ENCODE data around the gene FXYD7.
"Not testable (repeated sequence)": the region's sequence is repeated elsewhere in the genome, so short reads cannot be mapped to it uniquely, and the experiment has no call there.

Gene FXYD7

DNA sequence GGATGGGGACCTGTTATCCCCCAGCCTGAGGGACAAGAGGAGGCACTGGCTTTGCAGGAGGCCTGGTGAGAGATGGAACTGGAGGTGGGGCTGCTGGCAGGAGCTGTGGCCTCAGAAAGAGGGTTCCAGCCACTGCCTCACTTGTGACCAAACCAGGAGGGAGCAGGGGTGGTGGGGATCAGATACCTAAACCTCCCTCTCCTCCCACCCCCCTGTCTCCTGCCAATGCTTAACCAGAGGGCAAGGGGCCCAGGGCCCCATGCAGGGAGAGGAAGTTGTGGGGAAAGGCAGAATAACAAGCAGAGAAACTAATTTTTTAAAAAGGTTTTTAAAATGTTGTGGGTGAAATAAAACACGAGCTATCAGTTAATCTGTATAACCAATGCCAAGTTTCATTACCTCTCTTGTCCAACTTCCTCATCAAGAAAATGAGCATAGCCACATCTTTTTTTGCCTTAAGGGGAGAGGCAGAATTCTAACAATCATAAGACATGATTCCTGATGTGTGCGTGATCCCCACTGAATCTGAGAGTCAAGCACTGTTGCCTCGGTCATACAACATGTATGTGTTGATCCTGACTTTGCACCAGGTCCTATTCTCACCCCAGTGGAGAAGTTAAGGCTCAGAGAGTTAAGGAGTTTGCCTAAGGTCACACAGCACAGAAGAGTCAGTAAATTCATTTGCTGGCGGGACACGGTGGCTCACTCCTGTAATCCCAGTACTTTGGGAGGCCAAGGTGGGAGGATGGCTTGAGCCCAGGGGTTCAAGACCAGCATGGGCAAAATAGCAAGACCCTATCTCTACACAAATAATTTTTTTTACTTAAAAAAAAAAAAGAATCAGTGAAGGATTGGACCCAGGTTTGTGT lies 24.4 kb downstream of the FXYD7 start:
- DNase-seq = no peak

DNA sequence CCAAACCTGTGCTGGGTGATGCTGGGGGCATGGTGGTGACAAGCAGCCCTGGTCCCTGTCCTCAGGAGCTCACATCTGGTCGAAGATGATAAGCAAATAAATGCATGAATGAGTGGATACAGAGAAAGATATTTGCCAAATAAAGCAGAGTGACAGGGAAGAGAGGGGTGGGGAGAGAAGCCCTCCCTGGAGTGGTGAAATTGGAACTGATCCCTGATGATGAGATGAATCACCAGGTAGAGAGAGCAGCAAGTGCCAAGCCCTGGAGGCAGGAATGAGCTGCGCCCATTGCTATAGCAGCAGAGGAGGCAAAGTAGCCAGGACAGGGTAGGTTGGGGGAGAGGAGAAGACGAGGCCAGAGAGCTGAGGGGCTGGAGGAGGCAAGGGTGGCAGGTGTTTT lies 25.1 kb downstream of the FXYD7 start:
- DNase-seq = no peak

DNA sequence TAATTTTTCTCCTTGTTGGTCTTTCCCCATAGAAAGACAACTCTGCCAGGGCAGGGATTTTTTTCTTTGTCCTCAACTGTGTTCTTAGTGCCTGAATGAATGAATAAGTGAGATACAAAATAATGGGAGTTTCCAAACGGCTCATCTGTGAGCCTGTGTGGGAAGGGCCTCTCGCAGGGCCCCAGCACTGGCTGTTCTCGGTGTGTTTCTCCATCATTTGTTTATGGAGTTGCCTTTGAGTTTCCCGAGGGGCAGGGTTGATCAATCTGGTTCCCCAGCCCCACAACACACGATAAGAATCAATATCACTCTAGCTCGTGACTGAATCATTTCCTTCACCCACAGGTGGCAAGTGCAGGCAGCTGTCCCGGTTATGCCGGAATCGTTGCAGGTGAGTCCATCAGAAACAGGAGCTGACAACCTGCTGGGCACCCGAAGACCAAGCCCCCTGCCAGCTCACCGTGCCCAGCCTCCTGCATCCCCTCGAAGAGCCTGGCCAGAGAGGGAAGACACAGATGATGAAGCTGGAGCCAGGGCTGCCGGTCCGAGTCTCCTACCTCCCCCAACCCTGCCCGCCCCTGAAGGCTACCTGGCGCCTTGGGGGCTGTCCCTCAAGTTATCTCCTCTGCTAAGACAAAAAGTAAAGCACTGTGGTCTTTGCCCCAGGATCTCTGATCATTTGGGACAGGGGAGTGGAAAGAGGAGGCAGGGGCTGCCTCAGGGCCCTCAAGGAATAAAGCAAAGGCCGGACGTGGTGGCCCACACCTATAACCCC lies 26.4 kb downstream of the FXYD7 start:
- no peak for DNase-seq

DNA sequence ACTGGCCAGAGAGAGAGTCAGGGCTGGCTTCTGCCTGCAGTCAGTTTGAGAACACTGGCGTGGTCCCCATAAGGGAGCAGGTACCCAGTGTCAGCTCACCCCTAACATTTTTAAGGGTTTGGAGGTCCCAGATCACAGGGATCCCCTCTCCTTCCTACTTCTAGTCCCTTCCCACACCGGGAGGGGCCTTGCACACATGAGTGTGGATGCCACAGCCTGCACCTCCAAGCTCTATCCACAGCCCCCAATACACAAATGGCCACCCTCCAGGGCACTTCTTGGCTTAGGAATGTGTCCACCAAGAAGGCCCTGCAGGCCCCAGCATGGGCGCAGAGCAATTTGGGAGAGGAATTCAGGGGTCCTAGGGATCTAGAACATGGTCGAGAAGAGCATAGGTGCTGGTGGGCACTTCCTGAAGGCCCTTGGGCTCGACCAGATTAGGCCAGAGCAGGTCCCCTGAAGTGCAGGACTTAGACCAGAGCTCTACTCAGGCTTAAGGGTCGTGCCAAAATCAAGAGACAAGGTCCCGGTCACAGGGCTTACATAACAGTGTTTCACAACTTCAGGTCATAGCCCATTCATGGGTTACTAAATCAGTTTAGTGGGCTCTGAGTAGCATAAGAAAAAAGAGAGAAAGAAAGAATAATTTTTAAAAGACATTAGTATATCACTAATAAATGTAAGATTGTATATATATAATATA lies 27.5 kb downstream of the FXYD7 start:
- no peak for DNase-seq

DNA sequence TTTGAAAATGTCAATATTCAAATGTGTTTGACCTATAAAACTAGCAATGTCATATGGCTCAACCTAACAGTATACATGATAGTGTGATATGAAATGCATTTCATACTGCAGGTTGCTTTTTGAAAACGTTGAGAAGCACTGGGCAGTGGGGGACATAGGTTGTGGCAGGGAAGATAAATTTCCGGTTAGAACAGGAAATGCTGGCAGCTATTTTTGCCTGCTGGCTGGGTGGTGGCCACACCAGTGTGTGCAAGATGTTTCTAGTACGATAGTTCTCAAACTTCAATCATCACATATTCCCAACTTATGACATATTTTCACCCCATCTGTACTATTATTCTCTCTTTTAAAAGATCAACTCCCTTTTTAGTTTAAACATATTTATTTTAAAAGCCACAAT lies 28.7 kb downstream of the FXYD7 start:
- no peak for DNase-seq

DNA sequence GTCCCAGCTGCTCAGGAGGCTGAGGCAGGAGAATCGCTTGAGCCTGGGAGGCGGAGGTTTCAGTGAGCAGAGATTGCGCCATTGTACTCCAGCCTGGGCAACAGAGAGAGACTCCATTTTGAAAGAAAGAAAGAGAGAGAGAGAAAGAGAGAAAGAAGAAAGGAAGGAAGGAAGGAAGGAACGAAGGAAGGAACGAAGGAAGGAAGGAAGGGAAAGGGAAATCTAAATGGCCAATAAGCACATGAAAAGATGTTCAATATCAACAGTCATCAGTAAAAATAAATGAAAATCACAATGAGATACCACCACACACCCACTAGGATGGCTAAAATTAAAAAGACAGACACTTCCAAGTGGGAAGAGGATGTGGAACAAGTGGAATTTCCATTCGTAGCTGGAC lies 31.2 kb downstream of the FXYD7 start:
- DNase-seq = no peak

DNA sequence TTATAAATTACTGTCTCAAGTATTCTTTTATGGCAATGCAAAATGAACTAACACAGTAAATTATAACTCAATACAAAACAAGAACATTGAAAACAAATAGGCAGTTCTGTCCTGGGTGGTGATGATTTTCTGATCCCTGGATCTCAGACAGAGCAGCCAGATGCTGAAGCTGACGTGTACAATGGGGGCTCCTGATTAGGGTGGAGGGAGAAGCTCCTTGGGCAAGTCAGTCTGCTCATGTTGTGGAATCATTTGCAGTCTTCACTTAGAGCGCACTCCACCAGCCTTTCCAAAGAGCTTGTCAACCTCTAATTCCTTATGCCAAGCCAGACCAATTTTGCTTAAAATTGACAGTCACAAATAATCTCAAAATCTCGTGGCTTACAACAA lies 33.1 kb downstream of the FXYD7 start:
- DNase-seq = no peak

DNA sequence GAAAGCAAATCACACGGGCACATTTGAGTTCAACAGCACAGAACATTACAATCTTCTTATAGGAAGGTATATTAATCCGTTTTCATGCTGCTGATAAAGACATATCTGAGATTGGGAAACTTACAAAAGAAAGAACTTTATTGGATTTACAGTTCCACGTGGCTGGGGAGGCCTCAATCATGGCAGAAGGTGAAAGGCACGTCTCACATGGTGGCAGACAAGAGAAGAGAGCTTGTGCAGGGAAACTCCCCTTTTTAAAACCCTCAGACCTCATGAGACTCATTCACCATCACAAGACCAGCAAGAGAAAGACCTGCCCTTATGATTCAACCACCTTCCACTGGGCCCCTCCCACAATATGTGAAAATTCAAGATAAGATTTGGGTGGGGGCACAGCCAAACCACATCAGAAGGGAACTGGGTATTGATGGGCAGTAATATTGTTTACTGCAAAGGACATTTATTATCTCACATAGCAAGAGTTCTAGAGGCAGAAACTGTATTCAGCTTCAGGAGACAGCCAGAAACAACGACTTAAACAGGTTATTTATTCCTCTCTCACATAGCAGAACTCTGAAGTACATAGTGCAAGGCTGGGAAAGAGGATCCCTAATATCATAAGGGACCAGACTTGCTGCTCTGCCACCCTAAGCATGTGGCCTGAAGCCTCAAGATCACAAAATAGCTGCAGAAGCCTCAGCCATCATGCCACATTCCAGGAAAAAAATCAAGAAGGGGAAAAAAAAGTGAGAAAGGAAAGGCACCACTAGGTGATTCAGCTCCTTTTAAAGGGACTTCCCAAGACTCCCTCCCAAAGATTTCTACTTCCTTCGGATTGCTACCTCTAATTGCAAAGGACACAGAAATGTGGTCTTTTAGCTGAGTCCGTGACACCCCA lies 34.6 kb downstream of the FXYD7 start:
- DNase-seq = no peak

DNA sequence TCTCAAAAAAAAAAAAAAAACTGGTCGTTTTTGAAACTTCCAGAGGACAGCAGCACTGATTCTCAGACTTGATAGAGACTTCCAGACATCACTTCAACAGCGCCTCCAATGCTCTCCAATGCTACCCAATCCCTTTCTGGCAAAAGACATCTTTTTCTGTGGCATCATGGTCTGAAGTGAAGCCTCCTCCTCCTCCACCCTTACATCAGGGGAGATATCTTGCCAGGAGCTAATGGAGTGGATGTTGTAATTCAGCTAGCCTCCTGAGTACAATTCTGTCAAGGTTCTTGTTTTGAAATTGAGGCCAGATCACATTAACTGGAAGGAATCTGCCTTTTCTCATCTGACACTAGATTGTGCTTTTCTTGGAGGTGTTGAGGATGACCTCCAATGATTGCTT lies 35.6 kb downstream of the FXYD7 start:
- DNase-seq = no peak

DNA sequence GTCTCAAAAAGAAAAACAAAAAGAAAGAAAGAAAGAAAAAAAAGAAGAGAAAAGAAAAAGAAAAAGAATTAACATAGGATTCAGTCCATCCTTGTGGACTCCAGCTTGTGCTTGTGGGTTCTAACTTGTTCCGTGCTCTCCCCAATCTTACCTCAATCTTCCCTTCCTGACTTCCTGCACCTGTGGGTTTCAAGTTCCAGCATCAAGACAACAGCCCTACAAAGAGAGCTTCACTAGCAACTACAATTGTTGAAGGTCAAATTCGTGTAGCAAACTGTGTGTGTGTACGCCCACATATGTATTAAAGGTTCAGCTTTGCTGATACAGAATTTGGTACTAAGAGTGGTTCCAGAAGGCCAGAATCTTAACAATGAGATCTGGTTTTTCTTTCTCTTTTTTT lies 36.8 kb downstream of the FXYD7 start:
- no peak for DNase-seq

DNA sequence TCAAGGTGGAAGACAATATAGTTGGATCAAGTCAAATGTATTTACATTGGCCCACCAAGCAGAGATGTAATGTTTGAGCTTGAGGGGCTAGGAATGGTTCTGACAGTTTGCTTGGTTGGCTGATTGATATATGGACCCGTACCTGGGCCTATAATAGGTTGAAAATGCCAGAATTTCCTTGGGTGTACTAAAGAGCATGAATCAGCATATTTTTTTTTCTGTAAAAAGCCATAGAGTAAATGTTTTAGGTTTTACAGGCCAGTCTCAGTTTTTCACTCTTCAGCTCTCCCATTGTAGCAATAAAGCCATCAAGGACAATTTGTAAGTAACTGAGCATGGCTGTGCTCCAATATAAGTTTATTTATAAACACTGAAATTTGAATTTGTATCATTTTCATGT lies 38.3 kb downstream of the FXYD7 start:
- no peak for DNase-seq

DNA sequence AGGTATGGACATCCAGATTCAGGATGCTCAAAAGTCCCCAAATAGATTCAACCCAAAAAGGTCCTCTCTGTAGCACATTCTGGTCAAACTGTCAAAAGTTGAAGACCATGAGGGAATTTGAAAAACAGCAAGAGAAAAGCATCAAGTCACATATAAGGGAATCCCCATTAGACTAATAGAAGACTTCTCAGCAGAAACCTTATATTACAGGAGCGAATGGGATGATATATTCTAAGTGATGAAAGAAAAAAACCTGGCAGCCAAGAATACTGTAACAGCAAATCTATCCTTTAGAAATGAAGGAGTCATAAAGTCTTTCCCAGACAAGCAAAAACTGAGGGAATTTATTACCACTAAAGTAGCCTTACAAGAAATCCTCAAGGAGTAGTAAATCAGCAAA lies 41.2 kb downstream of the FXYD7 start:
- no peak for DNase-seq

DNA sequence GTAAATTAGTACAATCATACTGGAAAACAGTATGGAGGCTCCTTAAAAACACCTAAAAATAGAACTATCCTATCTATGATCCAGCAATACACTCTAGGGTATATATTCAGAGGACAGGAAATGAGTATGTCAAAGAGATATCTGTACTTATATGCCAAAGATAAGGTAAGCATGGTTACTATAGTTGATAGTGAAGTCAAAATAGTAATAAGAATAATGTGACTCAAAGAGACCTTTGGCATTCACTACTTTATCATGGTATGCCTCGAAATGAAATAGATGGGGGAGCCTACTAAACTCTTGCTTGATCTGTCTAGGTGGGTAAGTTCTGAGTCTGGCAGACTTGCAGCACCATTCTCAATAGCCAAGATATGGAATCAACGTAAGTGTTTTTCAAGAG lies 41.8 kb downstream of the FXYD7 start:
- DNase-seq = no peak

DNA sequence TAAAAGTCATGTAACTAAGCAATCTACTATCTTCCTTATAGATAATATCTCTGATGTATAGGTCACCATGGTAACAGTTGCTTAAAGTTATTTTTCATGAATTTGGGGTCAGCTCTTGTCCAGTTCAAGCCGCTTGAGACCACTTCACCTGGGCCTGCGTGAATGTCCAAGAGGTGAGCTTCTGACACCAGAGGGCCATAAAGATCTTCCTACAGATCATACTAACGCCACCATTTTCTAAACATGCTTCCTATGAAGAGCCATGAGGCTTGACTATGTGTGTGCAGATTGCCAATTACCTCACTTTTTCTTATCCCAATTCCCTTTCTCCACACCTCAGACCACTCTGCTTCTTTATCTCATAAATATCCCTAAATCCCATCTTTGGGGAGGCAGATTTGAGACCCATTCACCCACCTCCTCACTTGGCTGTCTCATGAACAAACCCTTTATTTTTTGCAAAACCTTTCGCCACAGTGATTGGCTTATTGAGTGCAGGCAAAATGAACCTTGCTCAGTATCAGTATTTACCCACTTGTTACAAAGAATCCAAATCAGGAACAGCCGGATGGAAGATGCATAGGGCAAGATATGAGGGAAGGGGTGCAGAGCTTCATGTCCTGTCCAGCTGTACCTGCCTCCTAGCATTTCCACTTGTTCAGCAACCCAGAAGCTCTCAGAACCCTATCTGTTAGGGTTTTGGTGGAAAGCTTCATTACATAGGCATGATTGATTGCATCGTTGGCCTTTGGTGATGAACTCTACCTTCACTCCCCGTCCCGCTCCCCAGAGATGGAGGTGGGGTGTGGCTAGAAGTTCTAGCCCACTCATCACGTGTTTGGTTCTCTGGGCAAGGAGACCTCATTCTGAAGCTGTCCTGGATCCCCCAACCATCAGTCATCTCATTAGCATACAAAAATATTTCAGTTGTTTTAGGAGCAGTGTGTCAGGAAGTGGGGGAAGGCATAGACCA lies 51.2 kb downstream of the FXYD7 start:
- DNase-seq = no peak

DNA sequence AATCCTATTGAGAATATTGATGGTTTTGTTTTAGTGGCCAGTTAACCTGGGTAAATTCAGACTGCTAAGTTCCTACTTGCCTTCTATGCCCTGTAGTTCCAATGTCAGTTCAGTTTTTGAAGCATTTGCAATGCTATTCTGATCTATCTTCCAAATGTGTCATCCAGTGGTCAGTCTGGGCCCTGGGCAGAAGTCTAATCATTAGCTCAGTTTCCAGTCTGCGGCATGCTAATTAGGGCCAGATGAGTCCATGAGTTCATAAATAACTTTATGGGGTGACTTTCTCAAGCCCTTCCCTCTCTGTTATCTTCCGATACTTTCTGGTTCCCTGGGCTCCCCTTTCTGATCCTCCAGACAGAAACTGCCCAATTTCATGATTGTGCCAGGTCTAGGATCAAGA lies 52.8 kb downstream of the FXYD7 start:
- DNase-seq = no peak

DNA sequence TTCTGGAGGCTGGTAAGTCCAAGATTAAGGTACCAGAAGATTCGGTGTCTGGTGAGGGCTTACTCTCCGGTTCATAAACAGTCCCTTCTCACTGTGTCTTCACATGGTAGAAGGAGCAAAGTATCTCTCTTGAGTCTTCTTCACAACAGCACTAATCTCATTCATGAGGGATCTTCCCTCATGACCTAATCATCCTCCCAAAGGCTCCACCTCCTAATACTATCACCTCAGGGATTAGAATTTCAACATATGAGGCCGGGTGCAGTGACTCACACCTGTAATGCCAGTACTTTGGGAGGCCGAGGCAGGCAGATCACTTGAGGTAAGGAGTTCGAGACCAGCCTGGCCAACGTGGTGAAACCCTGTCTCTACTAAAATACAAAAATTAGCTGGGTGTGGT lies 53.8 kb downstream of the FXYD7 start:
- DNase-seq = not testable (repeated sequence)

DNA sequence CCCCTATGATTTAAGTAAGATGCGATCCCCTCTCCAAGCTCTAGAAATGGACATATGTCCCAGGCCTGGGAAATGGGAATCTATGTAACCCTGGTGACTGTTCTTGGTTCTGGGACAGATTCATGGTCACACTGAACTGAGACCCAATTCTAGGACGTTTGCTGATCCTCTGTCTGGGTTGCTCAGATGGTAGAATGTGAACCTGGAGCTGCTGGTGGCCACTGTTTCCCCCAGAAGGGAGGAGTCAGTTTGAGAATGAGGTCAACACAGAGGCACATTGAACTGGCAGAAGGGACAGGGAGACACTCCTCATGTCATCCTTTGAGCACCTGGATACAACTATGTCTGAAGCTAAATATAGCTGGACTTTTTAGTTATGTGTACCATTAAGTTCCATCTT lies 56.4 kb downstream of the FXYD7 start:
- no peak for DNase-seq

DNA sequence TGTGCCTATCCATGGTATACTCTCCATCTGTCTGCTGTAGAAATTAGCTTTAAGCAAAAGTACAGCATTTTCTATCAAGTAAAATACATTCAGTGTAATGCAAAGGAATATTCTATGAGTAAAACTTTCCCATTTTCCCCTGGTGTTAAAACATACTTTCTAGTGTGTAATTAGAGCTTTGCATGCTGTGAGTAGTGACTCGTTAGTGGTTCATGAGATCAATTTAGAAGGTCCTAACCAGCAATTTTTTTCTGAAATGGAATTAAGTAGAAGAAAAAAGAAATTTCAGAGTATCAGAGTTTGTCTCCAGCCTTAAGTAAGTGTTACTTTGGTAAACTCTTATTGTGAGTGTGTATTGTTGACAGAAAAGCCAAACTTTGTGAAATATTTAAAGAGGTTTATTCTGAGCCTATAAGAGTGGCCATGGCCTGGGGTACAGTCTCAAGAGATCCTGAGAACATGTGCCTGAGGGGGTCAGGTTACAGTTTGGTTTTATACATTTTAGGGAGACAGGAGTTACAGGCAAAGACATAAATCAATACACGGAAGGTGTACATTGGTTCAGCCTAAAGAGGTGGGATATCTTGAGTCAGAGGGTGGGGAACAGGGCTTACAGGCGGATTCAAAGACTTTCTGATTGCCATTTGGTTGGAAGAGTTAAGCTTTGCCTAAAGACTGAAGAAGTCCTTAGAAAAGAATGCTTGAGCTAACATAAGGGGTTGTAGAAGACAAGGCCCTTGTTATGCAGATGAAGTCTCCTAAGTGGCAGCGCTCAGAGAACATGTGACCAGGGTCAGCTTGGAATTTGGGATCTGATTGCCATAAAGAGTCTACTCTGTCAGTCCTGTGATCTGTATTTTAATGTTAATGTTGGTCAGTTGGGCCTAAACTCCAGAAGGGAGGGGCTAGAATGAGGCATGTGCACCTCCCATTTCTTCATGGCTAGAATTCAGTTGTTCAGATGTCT lies 60.0 kb downstream of the FXYD7 start:
- DNase-seq = no peak
